ENCODE measurements around the gene DENND1A. TPM values are rescaled to one million over a fixed set of nuclear protein-coding genes. Genes with fewer than 3 reads are reported as not detected.

The DENND1A gene
- total and polyA plus RNA-seq, 2 experiments from 2014 or later, result 13.1 to 28.7 TPM

DNA sequence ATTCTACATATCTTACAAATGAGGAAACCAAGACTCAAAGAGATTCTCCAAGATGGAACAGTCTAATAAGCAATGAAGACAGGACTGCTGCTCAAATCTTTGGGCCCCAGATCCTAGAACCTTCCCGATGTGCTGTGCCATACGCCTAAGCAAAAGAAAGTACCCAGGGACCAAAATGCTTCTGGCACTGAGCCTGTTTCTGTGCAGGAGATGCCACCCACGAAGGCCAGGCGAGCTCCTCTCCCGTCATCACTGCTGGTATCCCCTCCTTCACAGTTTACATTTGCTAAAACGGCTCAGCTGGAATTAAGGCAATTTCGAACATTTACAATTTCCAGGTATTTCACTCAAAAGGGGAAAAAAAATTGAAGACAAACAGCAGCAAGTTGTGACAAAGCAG, 277.5 kb downstream of the DENND1A start:
- no peaks in the 10 kb centered on the region for H3K27me3 ChIP-seq (ENCODE audit: insufficient read depth)
- H4K20me1 ChIP-seq (replicated peaks; ENCODE audit: insufficient read depth), result no peaks in the 10 kb centered on the region; the same call in none of the 2 replicates
- H3K4me3 ChIP-seq, result no peak overlapping the region
- no peak overlapping the region for H3K4me2 ChIP-seq
- H3K79me2 ChIP-seq (replicated peaks; ENCODE audit: insufficient read depth), result no peaks in the 10 kb centered on the region
- no peak overlapping the region for H2AFZ ChIP-seq
- no peaks in the 10 kb centered on the region for H3F3A ChIP-seq (replicated peaks; ENCODE audit: low read depth)
- ATAC-seq, result no peak
- no peaks in the 10 kb centered on the region; the same call in 2 of the 3 replicates for H3K9me3 Mint-ChIP-seq
- peaks cover 5% of the 10 kb centered on the region; the same call in 1 of the 2 replicates for H3K4me1 ChIP-seq (ENCODE audit: insufficient read depth)
- no peak overlapping the region for H3K27ac ChIP-seq (ENCODE audit: low read depth)
- no peak for TF ChIP-seq ZNF114 (CRISPR knock-in tag; IDR thresholded peaks at IDR 0.05)
- TF ChIP-seq, protein P1, sequence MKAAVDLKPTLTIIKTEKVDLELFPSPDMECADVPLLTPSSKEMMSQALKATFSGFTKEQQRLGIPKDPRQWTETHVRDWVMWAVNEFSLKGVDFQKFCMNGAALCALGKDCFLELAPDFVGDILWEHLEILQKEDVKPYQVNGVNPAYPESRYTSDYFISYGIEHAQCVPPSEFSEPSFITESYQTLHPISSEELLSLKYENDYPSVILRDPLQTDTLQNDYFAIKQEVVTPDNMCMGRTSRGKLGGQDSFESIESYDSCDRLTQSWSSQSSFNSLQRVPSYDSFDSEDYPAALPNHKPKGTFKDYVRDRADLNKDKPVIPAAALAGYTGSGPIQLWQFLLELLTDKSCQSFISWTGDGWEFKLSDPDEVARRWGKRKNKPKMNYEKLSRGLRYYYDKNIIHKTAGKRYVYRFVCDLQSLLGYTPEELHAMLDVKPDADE (IDR thresholded peaks at IDR 0.05), result no peak
- H3K27me3 Mint-ChIP-seq (ENCODE audit: insufficient read depth, low read depth, poor library complexity), result no peaks in the 10 kb centered on the region
- H3K36me3 Mint-ChIP-seq (ENCODE audit: low read depth), result peaks cover 7% of the 10 kb centered on the region; the same call in 2 of the 3 replicates
- no peak for DNase-seq (ENCODE audit: low spot score)
- H3K4me3 Mint-ChIP-seq, result no peak overlapping the region
- no peak overlapping the region for H3K27ac Mint-ChIP-seq
- H3K4me1 Mint-ChIP-seq, result peaks cover 22% of the 10 kb centered on the region
- no peaks in the 10 kb centered on the region for H3K36me3 ChIP-seq (ENCODE audit: insufficient read depth)
- H3K9me2 ChIP-seq (ENCODE audit: insufficient read depth), result no peaks in the 10 kb centered on the region

DNA sequence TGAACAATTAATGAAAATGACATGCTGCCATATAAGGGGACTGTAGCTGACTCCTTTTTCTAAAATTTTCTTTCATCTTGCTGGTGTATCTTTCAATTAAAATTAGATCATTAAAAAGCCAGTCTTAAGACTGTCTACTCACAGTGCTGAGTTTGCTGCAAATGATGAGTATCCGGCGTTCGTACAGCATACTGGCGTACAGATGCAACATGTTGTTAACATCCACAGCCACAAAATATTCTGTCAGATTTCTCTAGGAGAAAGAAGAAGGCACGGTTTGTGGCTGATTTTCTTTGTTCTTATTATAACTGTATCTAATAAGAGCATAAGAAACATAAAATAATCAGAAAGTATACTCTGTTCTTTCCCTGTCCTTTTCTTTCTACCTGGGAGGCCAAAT, 278.1 kb downstream of the DENND1A start:
- no peaks in the 10 kb centered on the region for H3K79me2 ChIP-seq (replicated peaks; ENCODE audit: insufficient read depth)
- DNase-seq (ENCODE audit: low spot score) (no peak), ATAC-seq (no peak)
- Mint-ChIP-seq H3K27me3 (ENCODE audit: insufficient read depth, low read depth, poor library complexity) (no peaks in the 10 kb centered on the region), H3K27ac (no peak overlapping the region), H3K4me3 (no peak overlapping the region), H3K36me3 (ENCODE audit: low read depth) (peaks cover 7% of the 10 kb centered on the region; the same call in 2 of the 3 replicates), H3K9me3 (no peaks in the 10 kb centered on the region; the same call in 2 of the 3 replicates), H3K4me1 (peaks cover 20% of the 10 kb centered on the region)
- no peaks in the 10 kb centered on the region for H3K36me3 ChIP-seq (ENCODE audit: insufficient read depth)
- no peaks in the 10 kb centered on the region for H3F3A ChIP-seq (replicated peaks; ENCODE audit: low read depth)
- no peak overlapping the region for H3K4me3 ChIP-seq
- H3K9me2 ChIP-seq (ENCODE audit: insufficient read depth), result no peaks in the 10 kb centered on the region
- 0 out of 2 replicates have a peak, but pooled peaks cover 2% of the 10 kb centered on the region for H3K4me1 ChIP-seq (ENCODE audit: insufficient read depth)
- no peaks in the 10 kb centered on the region; the same call in none of the 2 replicates for H4K20me1 ChIP-seq (replicated peaks; ENCODE audit: insufficient read depth)
- no peak overlapping the region for H3K27ac ChIP-seq (ENCODE audit: low read depth)
- H2AFZ ChIP-seq, result no peak overlapping the region
- H3K27me3 ChIP-seq (ENCODE audit: insufficient read depth), result no peaks in the 10 kb centered on the region
- no peak overlapping the region for H3K4me2 ChIP-seq
- TF ChIP-seq NANOG (IDR thresholded peaks at IDR 0.05; ENCODE audit: borderline replicate concordance) (no peak), STAT1 (IDR thresholded peaks at IDR 0.05; ENCODE audit: unreplicated experiment) (no peak), JUNB (IDR thresholded peaks at IDR 0.05; ENCODE audit: unreplicated experiment) (no peak), EZH2 (IDR thresholded peaks at IDR 0.05; ENCODE audit: low read depth, unreplicated experiment) (no peak), POLR2AphosphoS5 (IDR thresholded peaks at IDR 0.05; ENCODE audit: low read depth) (no peak)
- TF ChIP-seq, protein P1 (IDR thresholded peaks at IDR 0.05), result no peak
- TF ChIP-seq, protein P2, sequence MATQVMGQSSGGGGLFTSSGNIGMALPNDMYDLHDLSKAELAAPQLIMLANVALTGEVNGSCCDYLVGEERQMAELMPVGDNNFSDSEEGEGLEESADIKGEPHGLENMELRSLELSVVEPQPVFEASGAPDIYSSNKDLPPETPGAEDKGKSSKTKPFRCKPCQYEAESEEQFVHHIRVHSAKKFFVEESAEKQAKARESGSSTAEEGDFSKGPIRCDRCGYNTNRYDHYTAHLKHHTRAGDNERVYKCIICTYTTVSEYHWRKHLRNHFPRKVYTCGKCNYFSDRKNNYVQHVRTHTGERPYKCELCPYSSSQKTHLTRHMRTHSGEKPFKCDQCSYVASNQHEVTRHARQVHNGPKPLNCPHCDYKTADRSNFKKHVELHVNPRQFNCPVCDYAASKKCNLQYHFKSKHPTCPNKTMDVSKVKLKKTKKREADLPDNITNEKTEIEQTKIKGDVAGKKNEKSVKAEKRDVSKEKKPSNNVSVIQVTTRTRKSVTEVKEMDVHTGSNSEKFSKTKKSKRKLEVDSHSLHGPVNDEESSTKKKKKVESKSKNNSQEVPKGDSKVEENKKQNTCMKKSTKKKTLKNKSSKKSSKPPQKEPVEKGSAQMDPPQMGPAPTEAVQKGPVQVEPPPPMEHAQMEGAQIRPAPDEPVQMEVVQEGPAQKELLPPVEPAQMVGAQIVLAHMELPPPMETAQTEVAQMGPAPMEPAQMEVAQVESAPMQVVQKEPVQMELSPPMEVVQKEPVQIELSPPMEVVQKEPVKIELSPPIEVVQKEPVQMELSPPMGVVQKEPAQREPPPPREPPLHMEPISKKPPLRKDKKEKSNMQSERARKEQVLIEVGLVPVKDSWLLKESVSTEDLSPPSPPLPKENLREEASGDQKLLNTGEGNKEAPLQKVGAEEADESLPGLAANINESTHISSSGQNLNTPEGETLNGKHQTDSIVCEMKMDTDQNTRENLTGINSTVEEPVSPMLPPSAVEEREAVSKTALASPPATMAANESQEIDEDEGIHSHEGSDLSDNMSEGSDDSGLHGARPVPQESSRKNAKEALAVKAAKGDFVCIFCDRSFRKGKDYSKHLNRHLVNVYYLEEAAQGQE (IDR thresholded peaks at IDR 0.05; ENCODE audit: unreplicated experiment), result no peak
- TF ChIP-seq, protein P3, sequence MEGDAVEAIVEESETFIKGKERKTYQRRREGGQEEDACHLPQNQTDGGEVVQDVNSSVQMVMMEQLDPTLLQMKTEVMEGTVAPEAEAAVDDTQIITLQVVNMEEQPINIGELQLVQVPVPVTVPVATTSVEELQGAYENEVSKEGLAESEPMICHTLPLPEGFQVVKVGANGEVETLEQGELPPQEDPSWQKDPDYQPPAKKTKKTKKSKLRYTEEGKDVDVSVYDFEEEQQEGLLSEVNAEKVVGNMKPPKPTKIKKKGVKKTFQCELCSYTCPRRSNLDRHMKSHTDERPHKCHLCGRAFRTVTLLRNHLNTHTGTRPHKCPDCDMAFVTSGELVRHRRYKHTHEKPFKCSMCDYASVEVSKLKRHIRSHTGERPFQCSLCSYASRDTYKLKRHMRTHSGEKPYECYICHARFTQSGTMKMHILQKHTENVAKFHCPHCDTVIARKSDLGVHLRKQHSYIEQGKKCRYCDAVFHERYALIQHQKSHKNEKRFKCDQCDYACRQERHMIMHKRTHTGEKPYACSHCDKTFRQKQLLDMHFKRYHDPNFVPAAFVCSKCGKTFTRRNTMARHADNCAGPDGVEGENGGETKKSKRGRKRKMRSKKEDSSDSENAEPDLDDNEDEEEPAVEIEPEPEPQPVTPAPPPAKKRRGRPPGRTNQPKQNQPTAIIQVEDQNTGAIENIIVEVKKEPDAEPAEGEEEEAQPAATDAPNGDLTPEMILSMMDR (conservative IDR thresholded peaks at IDR 0.05; ENCODE audit: low read depth in 2 of 2), result no peak
